ENCODE results near the gene OR10J1. TPM values are rescaled to one million over a fixed set of nuclear protein-coding genes. Genes with fewer than 3 reads are reported as not detected.

OR10J1 gene
- total RNA-seq, result not detected

DNA sequence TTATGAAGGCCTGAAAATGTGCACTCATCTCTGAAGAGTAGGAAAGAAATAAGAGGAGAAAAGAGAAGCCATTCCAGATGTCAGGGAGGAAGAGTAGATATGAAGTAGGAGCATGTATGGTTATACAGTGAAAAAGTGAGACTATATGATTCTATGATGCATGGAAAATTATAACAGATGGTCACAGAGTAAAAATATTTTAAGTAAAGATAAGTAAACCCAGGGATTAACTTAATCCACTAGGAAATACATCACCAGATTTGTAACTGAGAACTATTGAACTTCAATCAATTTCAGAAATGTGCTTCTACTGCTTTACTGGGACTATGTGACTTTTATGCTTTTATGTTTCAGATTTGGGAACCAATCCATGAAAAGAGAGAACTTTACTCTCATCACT lies at the start of gene OR10J1:
Gene OR10J1 (plus strand): TSS at position 301 of the 400 bp plus-strand sequence. CDS start 70 bp downstream, at position 371.
- no peak for DNase-seq (ENCODE audit: low spot score in 2 of 2)
- intact Hi-C loops (cut with DNase I; ENCODE audit: low total_unique reads), result no loop called here
- H3K4me3 ChIP-seq (ENCODE audit: low read depth, poor library complexity, severe bottlenecking), result no peak within 1 kb of the TSS
- TF ChIP-seq, protein P1, sequence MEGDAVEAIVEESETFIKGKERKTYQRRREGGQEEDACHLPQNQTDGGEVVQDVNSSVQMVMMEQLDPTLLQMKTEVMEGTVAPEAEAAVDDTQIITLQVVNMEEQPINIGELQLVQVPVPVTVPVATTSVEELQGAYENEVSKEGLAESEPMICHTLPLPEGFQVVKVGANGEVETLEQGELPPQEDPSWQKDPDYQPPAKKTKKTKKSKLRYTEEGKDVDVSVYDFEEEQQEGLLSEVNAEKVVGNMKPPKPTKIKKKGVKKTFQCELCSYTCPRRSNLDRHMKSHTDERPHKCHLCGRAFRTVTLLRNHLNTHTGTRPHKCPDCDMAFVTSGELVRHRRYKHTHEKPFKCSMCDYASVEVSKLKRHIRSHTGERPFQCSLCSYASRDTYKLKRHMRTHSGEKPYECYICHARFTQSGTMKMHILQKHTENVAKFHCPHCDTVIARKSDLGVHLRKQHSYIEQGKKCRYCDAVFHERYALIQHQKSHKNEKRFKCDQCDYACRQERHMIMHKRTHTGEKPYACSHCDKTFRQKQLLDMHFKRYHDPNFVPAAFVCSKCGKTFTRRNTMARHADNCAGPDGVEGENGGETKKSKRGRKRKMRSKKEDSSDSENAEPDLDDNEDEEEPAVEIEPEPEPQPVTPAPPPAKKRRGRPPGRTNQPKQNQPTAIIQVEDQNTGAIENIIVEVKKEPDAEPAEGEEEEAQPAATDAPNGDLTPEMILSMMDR (IDR thresholded peaks at IDR 0.05), result no peak
- no peak for TF ChIP-seq POLR2A (IDR thresholded peaks at IDR 0.05)

DNA sequence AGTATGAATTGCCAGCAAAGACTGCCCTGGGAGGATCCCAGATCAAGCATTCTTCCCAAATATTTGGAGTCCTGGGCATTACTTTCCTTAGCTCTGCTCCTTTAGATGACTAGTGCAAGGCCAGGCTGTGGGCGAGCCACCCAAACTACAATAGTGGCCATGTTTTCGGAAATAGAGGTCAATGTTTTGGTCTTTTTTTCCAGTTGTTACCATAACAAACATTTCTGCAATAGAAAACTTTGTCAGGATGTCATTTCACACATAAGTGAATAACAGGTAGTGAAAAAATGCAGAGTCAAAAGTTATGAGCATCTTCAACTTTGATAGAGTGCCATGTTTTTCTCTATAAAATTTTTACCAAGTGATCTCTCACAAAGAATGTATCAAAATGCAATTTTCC lies 32.7 kb upstream of the OR10J1 start:
- TF ChIP-seq, protein P1 (IDR thresholded peaks at IDR 0.05), result no peak
- TF ChIP-seq POLR2A (IDR thresholded peaks at IDR 0.05), result no peak

GRCh38 chr1:159408862-159409400 lies 30.6 kb upstream of the OR10J1 start:
- no peak overlapping the region for H3K4me3 ChIP-seq (ENCODE audit: low read depth, poor library complexity, severe bottlenecking)
- no peak for DNase-seq (ENCODE audit: low spot score in 2 of 2)
- WGBS, 2 donors, result 81 to 85% methylated on average over 6 of the region's 6 CpGs
- intact Hi-C loops (cut with DNase I; ENCODE audit: low total_unique reads), result no loop called here
- no peak for TF ChIP-seq POLR2A (IDR thresholded peaks at IDR 0.05)
- TF ChIP-seq, protein P1 (IDR thresholded peaks at IDR 0.05), result no peak

More for the DNA sequence above, 32.7 kb upstream of the OR10J1 start:
- no peak overlapping the region for H3K4me3 ChIP-seq (ENCODE audit: low read depth, poor library complexity, severe bottlenecking)
- no peak for DNase-seq (ENCODE audit: low spot score in 2 of 2)
- intact Hi-C loops (cut with DNase I; ENCODE audit: low total_unique reads), result no loop called here
- WGBS, 2 donors, result 87 to 92% methylated on average over 2 of the region's 2 CpGs

DNA sequence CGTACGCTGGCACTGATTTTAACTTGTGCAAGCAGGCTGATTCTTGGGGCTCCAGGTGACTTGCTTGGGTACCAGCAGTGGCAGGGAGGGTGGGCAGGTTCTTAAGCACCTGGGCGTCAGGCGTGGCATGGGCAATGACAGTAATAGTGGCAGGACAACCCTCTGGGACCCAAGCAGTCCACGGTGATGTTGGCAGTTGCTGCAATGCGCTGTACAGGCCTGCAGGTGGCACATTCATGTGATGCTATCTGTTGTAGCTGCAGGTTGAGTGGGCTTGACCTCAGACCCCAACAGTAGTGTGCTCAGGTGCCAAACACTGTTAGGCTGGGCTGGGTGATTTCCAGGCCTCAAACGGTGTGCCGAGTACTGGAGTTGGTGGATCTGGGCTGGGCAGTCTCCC lies 17.7 kb upstream of the OR10J1 start:
- H3K4me3 ChIP-seq (ENCODE audit: low read depth, poor library complexity, severe bottlenecking), result no peak overlapping the region
- TF ChIP-seq, protein P1 (IDR thresholded peaks at IDR 0.05), result no peak
- no peak for TF ChIP-seq POLR2A (IDR thresholded peaks at IDR 0.05)
- WGBS, 2 donors, result 72 to 84% methylated on average over 8 of the region's 8 CpGs
- no peak for DNase-seq (ENCODE audit: low spot score in 2 of 2)
- intact Hi-C loops (cut with DNase I; ENCODE audit: low total_unique reads), result no loop called here

GRCh38 chr1:159428536-159428935 lies 11.0 kb upstream of the OR10J1 start:
- DNase-seq (ENCODE audit: low spot score in 2 of 2), result no peak
- TF ChIP-seq, protein P1 (IDR thresholded peaks at IDR 0.05), result no peak
- TF ChIP-seq POLR2A (IDR thresholded peaks at IDR 0.05), result no peak
- intact Hi-C loops (cut with DNase I; ENCODE audit: low total_unique reads), result no loop called here
- WGBS, 2 donors, result 60 to 65% methylated on average over 3 of the region's 3 CpGs
- no peak overlapping the region for H3K4me3 ChIP-seq (ENCODE audit: low read depth, poor library complexity, severe bottlenecking)
